T1000 (cell line): ENCODE data around the gene PCTP.

Source experiments
- DNase-seq: peaks from one replicate; lab custom pipeline; 2025; ENCODE audit warnings: mixed read lengths; lab: John Stamatoyannopoulos, UW

PCTP gene

GRCh38 chr17:55727920-55728319, 22.9 kb upstream of the PCTP start:
- DNase-seq: no peak

GRCh38 chr17:55728361-55728760, 22.5 kb upstream of the PCTP start:
- no peak for DNase-seq

GRCh38 chr17:55728833-55729232, 22.0 kb upstream of the PCTP start:
- no peak for DNase-seq

- no peak for DNase-seq
Measured at GRCh38 chr17:55729484-55729883, 21.4 kb upstream of the PCTP start.

GRCh38 chr17:55730380-55730779, 20.5 kb upstream of the PCTP start:
- no peak for DNase-seq

- DNase-seq: no peak
Measured at GRCh38 chr17:55730808-55731207, 20.0 kb upstream of the PCTP start.

- DNase-seq: no peak
Measured at GRCh38 chr17:55731586-55732250, 19.1 kb upstream of the PCTP start.

- DNase-seq: no peak
Measured at GRCh38 chr17:55734128-55734781, 16.6 kb upstream of the PCTP start.

- DNase-seq: no peak
Measured at GRCh38 chr17:55735731-55736405, 15.0 kb upstream of the PCTP start.

- DNase-seq: no peak
Measured at GRCh38 chr17:55737976-55738501, 12.8 kb upstream of the PCTP start.

GRCh38 chr17:55740511-55741355, 10.1 kb upstream of the PCTP start:
- no peak for DNase-seq

- no peak for DNase-seq
Measured at GRCh38 chr17:55741356-55741700, 9.5 kb upstream of the PCTP start.

GRCh38 chr17:55742272-55743102, 8.4 kb upstream of the PCTP start:
- DNase-seq: no peak

GRCh38 chr17:55743103-55743679, 7.7 kb upstream of the PCTP start:
- DNase-seq: no peak

- DNase-seq: no peak
Measured at GRCh38 chr17:55745258-55745657, 5.6 kb upstream of the PCTP start.

GRCh38 chr17:55746466-55746865, 4.4 kb upstream of the PCTP start:
- DNase-seq: no peak

GRCh38 chr17:55747209-55747608, 3.6 kb upstream of the PCTP start:
- DNase-seq: no peak

- no peak for DNase-seq
Measured at GRCh38 chr17:55748841-55749240, 2.0 kb upstream of the PCTP start.

- DNase-seq: no peak
Measured at GRCh38 chr17:55749985-55750384, 866 bp upstream of the PCTP start.

GRCh38 chr17:55751720-55752250, 934 bp downstream of the PCTP start:
- no peak for DNase-seq

GRCh38 chr17:55756689-55757088, 5.8 kb downstream of the PCTP start:
- DNase-seq: no peak
